Hematopoietic multipotent progenitor cell treated with erythropoietin and hydrocortisone succinate and interleukin-3 and kit ligand, for 17 days (in vitro differentiated cells): ENCODE results near the gene CARNS1.
"Not testable (repeated sequence)": the region's sequence is repeated elsewhere in the genome, so short reads cannot be mapped to it uniquely, and the experiment has no call there.

Experiments used
- DNase-seq: peaks from one replicate; pipeline ENCODE4 v3.0.0-alpha.2; 2015; ENCODE audit warnings: low spot score

CARNS1 gene

DNA sequence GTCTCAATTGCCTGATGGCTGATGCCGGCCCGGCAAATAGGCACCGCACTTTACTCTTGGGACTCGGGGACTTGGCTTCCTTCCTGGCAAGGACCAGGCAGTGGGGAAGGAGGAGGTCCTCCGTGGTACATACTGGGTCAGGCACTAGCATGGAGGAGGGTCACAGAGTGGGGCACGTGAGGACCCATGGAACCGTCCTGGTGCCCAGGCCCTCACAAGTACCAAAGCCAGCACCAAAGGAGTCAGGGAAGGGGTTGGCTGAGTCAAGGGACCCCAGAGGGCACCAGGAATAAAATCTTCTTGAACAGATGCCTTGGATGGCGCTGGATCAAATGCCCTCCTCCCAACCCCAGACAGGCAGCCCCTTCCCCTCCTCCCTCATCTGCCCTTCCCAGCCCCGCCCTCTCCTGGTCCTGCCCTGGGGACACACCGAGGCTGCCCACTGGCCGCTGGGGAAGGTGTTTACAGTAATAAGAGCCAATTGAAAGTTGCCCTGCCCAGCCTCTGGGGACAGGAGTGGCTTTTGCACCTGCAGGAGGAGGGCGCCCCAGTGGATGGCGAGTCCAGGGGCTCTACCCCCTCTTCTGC, 5.6 kb upstream of the CARNS1 start:
- DNase-seq: peak; percentile 52

DNA sequence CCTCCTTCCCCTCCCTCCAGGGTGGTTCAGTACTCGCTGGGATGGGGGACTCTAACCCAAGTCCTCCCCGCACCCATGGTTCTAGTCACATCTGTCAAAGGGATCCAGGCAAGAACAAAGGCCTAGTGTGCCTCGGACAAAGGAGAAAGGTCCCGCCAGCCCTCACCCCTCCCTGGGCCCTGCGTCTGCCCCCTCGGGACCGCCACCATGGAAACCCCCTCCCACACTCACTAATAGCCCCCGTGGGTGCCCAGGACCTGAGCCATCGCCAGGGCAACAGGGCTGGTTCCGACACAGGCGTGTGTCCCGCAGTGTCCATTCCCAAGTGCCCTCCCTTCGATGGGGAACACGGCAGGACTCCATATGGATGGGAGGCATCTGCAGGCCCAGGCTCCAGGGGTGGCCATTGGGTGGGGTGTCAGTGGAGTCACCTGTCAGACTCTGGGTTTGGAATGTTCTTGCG, 5.1 kb upstream of the CARNS1 start:
- DNase-seq: no peak

DNA sequence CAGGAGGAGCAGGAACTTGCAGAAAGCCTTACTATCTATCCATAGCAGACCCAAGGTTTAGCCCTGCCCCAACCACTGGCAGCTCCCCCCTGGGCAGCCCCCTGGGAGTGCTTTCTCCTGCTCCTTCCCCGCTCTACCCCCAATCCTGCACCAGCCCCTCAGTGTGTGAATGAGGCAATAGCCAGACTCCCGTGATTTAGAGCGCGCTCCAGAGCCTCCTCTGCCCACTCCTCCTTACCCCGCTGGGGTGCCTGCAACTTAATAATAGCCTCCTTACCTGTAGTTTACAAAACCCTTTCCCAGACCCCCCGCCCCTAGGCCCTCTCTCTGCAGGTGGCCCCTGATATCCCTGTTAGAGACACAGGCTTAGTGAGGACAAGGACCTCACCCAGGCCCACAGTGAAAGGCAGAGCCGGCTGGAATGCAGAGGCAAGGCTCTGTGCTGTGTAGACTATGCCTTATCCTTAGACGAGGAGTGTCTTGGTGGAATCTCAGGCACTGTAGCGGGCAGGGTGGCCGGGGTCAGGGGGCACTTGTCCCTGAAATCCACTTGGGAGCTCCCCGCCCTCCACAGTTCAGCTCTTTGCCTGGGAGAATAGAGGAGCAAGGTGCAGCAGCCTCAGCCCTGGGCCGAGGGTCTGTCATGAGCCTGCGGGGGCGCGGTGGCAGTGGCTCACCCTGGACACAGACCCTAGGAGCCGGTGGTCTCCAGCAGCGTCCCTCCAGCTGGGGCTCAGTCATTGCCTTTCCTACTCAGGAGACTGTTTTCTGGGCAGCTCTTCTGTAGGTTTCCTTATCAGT, 4.3 kb upstream of the CARNS1 start:
- DNase-seq: no peak

DNA sequence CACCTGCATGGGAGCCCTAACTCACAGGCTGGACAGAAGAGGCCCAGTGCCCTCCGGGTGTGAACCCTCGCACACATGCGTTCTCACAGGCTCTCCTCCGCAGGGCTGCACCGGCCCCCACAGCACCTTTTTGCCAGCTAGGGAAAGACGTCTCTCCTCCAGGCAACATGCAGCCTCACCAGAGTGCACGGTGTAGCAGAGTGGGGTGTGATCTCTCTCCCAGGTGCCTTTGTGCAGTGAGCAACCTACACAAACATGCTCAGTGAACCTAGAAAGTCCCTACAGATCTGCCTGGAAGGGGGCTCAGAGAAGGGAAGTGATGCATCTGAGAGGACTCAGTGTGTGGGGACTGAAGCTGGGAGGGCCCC, 3.7 kb upstream of the CARNS1 start:
- DNase-seq: no peak

DNA sequence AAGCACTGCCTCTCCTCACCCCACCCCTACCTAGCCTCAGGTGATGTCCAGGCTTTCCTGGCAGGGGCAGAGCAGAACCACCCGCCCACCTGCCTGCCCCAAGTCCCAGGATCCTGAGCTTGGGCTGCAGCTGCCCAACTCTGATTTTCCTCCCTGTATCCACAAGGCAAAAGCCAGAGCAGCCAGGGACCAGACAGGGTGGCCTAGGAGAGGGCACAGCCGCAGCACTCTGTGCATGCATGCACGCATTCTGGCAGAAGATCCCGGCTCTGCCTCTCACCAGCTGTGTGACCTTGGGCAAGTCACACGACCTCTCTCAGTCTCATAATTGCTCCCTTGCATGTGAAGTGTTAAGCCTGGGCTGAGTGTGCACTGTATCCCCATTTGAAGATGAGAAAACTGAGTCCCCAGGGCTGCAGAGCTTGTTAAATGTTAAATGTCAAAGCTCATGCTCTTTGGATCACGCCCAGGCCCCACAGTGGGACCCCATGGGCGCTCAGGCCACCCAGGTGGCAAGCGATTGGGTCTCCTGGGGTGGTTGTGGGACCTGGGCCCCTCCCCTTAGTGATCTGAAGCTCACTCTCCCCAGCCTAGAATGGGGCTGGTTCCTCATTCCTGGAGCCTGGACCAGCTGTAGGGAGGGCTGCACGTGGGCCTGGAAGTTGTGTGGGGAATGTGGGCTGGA, 2.8 kb upstream of the CARNS1 start:
- DNase-seq: no peak

DNA sequence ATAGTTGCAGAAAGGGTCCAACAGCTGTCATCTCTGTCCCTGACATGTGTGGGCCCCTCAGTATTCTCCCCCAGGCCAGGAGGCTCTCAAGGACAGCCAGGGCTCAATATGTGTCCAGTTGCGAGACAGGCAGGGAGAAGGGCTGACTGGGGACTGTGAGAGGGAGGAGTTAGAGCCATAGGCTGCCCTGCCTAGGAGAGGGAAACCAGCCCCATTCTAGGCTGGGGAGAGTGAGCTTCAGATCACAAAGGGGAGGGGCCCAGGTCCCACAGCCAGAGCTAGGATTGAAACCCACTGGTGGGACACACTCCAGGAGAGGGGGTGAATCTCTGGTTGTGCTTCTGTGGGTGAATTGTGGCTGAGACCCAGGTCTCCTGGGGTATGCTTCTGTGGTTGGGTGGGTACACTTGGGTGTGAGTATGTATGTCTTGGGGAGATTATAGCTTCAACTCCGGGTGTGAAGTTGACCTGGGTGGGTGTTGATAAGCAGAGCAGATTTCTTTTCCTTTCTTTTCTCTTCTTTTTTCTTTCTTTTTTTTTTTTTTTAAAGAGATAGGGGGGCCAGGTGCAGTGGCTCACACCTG, 2.1 kb upstream of the CARNS1 start:
- peak; percentile 65 for DNase-seq

DNA sequence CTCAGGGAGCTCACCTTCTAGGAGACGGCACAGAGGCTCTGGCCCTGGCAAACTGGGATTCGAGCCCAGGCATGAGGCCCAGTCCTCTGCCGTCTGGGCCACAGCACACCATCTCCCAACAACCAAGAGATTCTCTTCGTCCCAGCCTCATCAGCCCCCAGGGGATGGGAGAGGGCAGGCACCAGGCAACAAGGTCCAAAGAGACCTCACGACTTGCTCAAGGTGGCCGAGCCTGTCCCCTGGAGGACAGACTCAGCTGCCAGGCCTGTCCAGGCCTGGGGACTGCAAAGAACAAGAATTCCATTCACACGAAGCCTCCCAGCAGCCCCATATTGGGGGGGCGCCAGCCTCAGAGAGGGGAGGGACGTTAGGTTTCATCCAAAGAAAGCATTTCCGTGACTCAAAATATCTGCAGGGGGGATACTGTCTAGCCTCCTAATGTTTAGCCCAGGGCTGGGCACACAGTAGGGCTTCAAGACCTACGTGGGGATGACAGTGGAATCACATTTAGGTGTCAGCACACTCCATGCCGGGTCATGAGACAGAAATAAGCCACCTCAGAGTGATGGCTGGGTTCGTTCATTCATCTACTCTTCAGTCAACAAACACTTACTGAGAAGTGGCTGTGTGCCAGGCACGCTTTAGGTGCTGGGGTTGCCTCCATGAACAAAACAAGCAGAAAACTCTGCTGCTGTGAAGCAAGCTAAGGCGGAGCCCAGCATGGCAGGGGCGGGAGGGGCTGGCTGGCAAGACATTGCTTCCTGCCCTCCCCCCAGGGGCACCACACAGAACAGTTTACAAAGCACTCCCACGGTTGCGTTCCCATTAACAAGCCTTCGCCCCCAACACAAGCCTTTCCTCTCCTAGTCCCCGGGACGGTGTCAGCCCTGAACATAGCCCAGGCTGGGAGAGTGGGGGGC, 1.2 kb downstream of the CARNS1 start:
- peak; percentile 67 for DNase-seq

DNA sequence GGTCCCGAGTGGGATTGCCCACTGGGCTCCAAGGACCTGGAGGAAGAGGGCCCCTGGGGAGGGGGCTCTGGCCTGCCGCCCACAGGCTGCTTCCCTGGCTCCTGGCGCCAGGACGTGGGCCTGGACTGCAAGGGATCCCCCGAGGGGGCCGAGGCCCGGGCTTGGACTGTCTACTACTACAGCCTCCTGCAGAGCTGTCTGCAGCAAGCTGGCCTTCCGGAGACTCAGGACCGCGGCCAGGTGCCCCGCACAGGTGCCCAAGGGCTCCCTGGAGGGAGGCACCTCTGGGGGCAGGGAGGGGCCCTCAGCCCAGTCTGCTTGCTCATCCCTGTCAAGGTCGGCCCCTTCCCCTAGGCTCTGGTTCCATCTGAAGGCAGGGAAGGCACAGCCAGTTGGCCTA, 1.9 kb downstream of the CARNS1 start:
- DNase-seq: no peak

DNA sequence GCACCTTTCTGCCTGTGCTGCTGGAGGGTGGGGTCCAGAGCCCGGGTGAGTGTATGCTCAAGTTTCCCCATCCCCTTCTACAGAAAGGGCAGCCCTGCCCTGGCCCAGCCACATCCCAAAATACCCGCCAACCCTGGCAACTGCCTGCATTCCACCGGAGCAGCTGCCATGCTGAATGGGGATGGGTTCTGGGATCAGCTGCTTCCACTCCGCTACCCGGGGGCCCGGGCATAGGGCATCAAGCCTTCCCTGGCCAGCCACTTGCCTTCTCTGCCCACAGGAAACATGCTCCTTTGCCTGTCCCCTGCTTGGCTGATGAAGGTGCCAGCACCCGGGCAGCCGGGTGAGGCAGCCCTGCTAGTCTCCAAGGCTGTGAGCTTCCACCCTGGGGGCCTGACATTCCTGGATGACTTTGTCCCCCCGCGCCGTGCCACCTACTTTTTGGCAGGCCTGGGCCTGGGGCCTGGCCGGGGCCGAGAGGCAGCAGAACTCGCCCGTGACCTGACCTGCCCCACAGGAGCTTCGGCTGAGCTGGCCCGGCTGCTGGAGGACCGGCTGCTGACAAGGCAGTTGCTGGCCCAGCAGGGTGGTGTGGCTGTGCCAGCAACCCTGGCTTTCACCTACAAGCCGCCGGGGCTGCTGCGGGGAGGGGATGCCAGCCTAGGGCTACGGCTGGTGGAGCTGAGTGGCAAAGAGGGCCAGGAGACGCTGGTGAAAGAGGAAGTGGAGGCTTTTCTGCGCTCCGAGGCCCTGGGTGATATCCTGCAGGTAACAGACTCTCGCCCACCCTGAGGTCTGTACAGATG, 3.2 kb downstream of the CARNS1 start:
- no peak for DNase-seq

DNA sequence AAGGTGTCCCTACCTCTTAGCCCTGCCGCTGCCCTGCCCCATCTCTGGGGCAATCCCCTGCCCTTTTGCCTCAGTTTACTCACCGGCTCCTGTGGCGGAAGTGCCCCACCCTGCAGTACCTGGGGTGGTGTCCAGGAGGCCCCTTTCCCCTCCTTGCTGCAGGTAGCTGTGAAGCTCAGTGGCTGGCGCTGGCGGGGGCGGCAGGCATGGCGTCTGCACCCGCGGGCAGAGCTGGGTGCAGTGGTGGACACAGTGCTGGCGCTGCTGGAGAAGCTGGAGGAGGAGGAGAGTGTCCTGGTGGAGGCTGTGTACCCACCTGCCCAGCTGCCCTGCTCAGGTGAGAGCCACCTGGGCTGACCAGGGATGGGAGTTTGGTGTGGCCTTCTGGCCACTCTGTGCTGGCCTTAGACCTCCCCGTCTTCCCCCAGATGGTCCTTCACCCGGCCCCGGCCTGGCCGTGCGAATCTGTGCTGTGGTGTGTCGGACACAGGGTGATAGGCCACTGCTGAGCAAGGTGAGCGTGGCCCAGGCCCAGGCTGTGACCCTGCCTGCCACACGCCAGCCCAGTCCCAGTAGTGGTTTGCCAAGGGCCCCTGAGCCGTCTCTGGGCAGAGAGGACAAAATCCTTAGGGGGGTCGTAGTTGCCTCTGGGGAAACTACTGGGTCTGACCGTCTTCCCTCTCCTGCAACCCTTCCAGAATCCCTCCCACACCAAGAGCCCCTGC, 4.0 kb downstream of the CARNS1 start:
- DNase-seq: no peak

DNA sequence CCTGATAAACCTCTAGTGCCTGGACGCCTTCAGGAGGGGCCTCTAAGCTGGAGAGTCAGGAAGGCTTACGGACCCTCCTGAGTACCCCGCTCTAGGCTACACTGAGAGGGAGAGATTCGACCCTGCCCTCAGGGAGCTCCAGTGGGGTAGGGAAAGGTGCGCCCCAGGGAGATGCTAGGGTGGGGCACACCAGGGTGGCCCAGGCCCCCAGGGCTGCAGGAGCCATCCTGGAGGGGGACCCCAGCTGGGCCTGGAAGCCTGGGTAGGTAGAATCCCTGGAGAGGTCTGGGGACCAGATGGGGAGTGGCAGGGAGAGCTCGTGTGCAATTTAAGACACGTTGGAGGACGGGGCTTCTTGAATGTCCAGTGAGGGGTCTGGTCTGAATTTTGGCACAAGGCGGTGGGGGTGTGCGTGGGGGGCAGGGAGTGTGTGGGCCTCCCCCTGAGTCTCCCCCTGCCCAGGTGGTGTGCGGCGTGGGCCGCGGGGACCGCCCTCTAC, 4.7 kb downstream of the CARNS1 start:
- DNase-seq: no peak

DNA sequence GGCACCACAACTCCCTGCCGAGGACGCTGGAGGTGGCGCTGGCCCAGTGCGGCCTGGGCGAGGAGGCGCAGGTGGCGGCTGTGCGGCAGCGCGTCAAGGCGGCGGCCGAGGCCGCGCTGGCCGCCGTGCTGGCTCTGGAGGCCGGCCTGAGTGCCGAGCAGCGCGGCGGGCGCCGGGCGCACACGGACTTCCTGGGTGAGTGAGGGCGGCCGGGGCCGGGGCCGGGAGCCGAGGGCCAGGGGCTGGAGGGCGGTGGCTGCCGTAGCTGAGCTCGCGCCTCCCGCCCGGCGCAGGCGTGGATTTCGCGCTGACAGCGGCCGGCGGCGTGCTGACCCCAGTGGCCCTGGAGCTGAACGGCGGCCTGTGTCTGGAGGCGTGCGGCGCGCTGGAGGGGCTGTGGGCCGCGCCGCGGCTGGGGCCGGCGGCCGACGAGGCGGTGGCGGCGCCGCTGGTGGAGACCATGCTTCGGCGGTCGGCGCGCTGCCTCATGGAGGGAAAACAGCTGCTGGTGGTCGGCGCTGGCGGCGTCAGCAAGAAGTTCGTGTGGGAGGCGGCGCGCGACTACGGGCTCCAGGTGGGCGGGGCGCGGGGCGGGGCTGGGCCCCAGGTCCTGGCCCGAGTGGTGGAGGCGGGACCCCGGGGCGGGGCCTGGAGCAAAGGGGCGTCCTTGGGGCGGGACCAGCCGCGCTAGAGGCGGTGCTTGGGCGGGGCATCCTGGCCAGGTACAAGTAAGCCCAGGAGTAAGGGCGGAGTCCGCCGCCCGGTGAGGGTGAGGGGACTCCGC, 5.4 kb downstream of the CARNS1 start:
- peak; percentile 96 for DNase-seq

DNA sequence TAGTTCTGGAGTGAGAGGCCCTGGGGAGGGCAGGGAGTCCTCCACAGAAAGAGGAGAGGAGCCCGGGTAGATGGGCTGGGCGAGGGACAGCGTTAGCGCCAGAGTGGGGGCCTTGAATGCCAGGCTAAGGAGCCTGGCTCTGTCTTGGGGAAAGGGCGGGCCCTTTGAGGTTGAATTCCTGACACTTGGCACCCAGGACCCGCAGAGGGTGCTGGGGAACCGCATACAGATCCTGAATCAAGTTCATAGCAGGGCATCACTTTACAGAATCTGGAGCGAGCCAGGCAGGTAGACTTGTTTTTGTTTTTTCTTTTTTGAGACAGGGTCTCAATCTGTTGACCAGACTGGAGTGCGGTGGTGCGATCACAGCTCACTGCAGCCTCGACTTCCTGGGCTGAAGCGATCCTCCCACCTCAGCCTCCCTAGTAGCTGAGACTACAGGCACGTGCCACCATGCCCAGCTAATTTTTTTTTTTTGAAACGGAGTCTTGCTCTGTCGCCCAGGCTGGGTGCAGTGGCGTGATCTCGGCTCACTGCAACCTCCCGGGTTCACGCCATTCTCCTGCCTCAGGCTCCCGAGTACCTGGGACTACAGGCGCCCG, 6.1 kb downstream of the CARNS1 start:
- DNase-seq: no peak

DNA sequence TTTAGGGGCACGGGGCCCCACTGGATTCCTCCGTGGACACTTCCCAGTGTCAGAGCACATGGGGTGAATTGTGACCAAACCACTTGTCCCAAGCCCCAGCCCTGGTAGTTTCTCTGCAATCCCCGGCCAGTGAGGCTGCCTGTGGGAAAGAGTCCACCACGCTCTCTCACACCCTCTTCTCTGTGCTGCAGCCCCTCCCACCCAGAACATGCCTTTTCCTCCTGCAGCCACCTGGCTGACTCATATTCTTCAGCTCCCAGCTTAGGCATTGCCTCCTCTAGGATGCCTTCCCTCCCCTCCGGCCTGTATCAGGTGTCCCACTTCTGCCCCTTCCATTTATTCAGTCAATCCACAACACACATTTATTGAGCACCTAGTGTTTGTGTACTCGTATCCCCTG, 7.4 kb downstream of the CARNS1 start:
- no peak for DNase-seq

DNA sequence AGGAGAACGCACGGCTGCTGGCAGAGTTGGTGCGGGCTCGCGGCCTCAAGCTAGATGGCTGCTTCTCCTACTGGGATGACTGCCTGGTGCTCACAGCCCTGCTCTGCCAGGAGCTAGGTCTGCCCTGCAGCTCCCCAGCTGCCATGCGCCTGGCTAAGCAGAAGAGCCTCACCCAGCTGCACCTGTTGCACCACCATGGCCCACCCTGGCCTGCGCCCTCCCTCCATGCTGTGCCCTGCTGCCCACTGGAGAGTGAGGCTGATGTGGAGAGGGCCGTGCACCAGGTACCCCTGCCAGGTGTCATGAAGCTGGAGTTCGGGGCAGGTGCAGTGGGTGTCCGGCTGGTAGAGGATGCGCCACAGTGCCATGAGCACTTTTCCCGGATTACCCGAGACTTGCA, 8.0 kb downstream of the CARNS1 start:
- DNase-seq: no peak

DNA sequence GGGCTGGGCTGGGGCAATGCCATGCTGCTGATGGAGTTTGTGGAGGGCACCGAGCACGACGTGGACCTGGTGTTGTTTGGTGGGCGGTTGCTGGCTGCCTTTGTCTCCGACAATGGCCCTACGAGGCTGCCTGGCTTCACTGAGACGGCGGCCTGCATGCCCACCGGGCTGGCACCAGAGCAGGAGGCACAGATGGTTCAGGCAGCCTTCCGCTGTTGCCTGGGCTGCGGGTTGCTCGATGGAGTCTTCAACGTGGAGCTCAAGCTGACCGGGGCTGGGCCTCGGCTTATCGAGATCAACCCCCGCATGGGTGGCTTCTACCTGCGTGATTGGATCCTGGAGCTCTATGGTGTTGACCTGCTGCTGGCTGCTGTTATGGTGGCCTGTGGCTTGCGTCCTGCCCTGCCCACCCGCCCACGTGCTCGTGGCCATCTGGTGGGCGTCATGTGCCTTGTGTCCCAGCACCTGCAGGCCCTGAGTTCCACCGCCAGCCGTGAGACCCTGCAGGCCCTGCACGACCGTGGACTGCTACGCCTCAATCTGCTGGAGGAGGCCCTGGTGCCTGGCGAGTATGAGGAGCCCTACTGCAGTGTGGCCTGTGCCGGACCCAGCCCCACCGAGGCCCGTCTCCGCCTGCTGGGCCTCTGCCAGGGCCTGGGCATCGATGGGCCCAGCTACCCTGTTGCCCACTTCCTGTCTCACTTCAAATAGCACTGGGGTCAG, 8.6 kb downstream of the CARNS1 start:
- DNase-seq: no peak

DNA sequence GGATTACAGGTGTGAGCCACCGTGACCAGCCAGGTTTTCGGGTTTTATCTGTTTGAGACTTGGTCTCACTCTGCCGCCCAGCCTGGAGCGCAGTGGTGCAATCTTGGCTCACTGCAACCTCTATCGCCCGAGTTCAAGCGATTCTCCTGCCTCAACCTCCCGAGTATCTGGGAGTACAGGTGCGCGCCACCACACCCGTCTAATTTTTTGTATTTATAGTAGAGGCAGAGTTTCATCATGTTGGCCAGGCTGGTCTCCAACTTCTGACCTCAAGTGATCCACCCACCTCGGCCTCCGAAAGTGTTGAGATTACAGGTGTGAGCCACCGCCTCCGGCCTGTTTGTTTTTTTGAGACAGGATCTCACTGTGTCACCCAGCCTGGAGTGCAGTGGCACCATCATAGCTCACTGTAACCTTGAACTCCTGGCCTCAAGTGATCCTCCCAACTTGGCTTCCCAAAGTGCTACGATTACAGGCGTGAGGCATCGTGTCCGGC, 11.9 kb downstream of the CARNS1 start:
- not testable (repeated sequence) for DNase-seq
